HG03378 (cell line): ENCODE results near the gene KAZN.

Experiments
- ATAC-seq: cut with Tn5 transposase; IDR thresholded peaks from one replicate; pipeline ENCODE4 v1.9.1; 2021; ENCODE audit warnings: mild to moderate bottlenecking, moderate library complexity; ENCODE audit not compliant: unreplicated experiment

KAZN gene

GRCh38 chr1:14844356-14844755 is 245.9 kb downstream of the KAZN start:
- ATAC-seq: no peak

DNA sequence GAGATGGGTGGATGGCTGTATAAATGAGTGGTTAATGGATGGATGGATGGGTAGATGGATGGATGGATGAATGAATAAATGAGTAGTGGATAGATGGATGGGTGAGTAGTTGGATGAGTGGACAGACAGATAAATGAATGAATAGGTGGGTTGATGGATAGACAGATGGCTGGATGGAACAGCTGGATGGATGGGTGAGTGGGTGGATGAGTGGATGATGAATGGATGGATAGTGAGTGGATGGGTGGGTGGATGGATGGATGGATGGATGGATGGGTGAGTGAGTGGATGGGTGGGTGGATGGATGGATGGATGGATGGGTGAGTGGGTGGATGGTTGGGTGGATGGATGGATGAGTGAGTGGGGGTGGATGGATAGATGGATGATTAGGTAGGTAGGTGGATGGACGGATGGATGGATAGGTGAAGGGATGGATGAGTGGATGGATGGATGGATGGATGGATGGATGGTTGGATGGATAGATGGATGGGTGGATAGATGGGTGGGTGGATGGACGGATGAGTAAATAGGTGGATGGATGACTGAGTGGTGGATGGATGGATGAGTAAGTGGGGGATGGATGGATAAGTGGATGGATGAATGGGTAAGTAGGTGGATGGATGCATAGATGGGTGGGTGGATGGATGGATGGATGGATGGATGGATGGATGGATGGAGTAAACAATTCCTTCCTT is 246.6 kb downstream of the KAZN start:
- no peak for ATAC-seq

GRCh38 chr1:14845851-14846250 is 247.4 kb downstream of the KAZN start:
- no peak for ATAC-seq

- ATAC-seq: no peak
These were observed 248.2 kb downstream of the KAZN start for GRCh38 chr1:14846688-14847087.

DNA sequence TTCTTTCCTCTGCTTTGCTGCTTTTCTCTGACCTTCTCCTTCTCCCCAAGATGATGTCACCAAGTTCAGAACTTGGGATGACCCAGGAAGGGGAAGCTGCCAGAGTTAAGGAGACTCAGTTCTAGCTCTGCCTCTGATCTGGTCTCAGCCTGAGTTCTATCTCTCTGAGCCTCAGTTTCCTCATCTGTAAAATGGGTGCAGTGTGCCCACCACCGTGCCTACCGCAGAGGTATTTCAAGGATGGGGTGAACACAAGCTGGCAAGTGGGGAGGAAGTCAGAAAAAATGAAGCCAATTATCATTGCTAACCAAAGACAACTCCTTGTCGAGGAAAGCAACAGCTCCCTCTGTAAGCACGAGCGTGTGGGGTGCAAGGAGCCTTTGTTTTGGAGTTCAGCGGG is 249.7 kb downstream of the KAZN start:
- no peak for ATAC-seq

DNA sequence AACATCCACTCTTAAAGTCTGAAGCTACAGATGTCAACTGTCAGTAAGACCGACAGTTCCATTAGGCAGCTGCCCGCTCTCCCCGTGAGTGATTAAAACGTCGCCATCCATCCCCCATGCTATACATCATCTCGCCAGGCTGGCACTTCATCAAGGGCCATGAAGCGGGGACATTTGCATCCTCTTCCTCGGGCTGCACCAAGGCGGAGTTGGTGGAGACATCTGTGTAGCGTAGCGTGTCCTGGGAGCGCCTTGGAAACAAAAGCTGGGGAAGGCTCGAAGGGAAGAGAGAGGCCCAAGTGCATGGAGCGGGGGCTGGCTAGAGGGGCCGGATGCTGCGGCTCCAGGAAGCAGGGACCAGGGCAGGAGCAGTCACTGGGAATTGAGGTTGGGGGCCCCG is 250.1 kb downstream of the KAZN start:
- ATAC-seq: no peak

GRCh38 chr1:14849038-14849437 is 250.6 kb downstream of the KAZN start:
- no peak for ATAC-seq

- ATAC-seq: no peak
These were observed 252.1 kb downstream of the KAZN start for GRCh38 chr1:14850563-14850962.

DNA sequence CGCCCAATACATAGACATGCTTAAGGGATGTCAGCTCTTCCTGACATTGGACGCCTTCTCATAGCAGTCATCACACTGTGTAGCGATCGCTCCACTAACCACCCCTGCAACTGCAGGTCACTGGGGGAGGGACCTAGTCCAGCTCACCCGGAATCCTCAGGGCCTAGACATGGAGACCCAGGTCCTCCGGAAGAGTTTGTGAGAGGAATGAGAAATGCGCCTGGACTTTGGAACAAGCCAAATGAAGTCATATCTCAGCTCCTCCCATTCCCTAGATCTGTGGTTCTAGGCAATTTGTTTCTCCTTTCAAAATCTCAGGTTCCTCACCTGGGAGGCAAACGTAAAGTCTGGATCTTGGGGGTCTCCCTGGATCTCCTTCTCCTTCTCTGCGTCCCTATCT is 253.3 kb downstream of the KAZN start:
- ATAC-seq: no peak

- ATAC-seq: no peak
These were observed 253.8 kb downstream of the KAZN start for GRCh38 chr1:14852291-14852690.

- no peak for ATAC-seq
These were observed 255.0 kb downstream of the KAZN start for GRCh38 chr1:14853518-14853917.

DNA sequence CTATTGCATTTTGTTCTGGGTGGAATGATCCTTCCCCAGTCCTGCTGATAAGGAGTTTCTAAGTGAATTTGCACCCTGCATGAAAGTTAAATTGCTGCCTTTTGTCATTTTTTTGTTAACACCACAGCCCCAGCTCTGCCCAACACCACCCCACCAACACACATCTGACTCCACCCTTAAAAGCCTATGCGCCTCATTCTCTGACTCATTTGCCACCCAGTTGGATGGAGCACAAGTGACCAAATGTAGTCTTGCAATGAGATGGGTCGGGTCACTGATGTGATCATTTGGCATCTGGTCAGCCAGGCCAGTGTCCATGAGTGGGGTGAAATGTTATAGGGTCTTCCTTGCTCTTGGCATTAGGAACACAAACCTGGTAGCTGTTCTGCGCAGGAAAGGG is 256.8 kb downstream of the KAZN start:
- no peak for ATAC-seq

DNA sequence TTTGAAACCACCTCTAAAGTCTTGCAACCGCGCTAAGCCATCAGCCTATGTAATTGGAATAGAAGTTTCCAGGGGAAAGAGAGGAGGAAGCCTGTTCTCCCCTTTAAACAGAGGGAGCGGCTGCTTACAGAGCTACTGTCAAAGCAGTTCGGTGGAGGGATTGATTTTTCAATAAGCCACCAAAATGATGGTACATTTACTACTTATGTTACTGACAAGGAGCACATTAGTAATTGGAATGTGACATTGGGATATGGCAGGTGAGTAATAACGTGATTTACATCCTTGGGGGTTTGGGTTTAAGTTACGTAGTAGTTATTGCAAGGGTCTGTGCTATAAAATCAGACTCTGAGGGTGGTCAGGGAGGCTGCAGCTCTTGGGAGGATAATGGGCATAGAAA is 257.3 kb downstream of the KAZN start:
- ATAC-seq: no peak

GRCh38 chr1:14857436-14858195 is 259.1 kb downstream of the KAZN start:
- ATAC-seq: no peak

DNA sequence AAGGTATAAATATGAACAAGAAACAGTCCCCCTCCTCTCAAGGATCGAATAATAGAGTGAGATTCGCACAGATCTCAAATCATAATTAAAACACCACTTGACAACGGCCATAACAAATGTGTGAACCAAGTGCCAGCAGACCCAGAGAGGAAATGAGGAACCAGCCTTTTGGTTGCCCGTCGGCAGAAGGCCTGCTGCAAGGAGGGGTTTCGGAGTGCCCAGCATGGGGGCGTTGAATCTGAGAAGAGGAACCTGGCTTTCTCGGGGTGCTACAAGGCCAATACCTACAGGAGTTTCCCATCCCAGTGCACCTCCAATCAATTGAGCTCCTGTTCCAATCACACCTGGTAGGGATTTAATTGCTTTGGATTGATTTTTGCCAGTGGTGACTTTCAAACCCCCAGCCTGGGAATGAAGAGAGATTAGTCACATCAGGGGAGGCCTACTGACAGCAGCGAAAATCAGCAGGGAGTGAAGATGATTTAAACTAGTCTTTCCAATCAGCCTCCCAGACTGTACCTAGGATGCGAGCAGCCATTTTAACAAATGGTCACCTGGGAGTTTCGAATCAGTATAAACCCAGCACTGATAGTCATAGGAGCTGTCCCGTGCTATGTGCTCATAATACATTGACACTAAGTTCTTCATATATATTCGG is 263.8 kb downstream of the KAZN start:
- ATAC-seq: no peak

DNA sequence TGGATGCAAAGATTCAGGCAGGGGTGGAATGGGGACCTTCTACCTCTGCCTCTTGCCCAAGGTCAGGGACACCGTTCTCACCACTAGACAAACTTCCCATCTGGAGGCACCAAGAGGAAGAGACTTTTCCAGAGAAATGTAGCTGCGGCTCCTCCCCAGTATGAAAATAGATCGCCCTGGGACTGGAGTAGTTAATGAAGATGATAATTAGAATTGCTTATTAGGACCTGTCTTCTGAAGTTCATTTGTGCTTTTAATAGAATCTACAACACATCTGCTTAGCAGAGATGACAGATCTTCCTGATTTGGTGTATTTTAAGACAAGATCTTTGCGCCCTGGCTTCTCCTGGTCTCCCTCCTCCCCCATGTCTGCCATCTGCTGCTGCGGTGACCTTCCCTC is 266.6 kb downstream of the KAZN start:
- ATAC-seq: no peak

DNA sequence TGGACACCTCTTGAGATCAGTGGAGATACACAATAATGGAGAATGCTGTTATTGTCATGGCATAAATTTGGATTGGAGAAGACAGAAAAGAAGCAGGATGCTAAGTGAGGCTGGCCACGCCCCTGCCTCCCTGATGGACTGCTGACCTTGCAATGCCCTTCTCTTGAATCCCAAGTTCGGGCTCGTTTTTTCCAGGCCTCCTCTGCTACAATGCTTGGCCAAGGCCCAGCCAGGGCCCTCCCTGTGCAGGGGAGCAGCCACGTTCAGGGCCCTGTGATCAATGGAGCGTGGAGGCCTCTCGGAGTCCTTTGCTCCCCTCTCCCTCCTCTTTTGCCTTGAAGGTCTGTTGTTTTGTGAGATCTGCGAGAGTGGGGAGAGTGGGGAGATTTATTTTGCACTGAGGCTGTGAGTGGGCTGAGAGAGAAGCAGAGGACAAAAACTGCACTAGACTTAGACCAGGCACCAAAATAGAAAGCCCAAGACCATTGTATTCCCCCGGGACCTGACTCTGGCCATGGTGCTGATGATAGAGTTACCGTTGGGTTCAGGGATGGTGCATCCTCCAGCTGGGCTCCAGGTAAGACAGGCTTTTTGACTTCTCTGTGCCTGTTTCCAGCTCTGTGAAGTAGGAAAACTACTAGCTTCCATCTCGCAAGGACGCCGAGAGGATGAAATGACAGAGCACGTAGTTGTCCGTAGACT is 268.6 kb downstream of the KAZN start:
- no peak for ATAC-seq

GRCh38 chr1:14869187-14869586 is 270.7 kb downstream of the KAZN start:
- ATAC-seq: no peak

GRCh38 chr1:14871218-14871970 is 272.9 kb downstream of the KAZN start:
- no peak for ATAC-seq

- ATAC-seq: no peak
These were observed 274.3 kb downstream of the KAZN start for GRCh38 chr1:14872762-14873161.

DNA sequence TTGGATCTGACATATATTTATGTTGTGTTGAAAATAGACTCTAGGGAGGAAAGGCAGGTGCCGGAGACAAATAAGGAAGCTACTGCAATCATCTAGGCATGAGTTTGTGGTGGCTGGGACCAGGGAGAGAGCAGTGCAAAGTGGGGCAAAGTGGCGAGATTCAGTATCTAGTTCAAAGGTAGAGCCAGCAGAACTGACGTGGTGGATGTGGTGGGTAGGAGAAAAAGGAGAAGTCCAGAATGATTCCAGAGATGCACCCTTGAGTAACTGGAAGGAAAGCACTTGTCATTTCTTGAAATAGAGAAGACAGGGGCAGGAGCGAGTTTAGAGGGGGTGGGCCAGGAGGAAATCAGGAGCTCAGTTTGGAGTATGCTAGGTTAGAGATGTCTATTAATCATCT is 275.2 kb downstream of the KAZN start:
- no peak for ATAC-seq
